Renal cortical epithelial cell (primary cell): ENCODE data around the gene JTB. TPM values are rescaled to one million over a fixed set of nuclear protein-coding genes. Genes with fewer than 3 reads are reported as not detected.

Experiments
- DNase-seq: peaks from one replicate; pipeline ENCODE4 v3.0.0-alpha.2; 2011; ENCODE audit warnings: low read depth
- total RNA-seq: library from RNA; depleted of rRNA; stranded (reverse); fragments of >200 nt; gene quantifications from 2 replicates; pipeline ENCODE4 v1.2.3, GENCODE V29; 2014

JTB gene
- total RNA-seq, 1 donor from 2014 or later = 116 TPM

DNA sequence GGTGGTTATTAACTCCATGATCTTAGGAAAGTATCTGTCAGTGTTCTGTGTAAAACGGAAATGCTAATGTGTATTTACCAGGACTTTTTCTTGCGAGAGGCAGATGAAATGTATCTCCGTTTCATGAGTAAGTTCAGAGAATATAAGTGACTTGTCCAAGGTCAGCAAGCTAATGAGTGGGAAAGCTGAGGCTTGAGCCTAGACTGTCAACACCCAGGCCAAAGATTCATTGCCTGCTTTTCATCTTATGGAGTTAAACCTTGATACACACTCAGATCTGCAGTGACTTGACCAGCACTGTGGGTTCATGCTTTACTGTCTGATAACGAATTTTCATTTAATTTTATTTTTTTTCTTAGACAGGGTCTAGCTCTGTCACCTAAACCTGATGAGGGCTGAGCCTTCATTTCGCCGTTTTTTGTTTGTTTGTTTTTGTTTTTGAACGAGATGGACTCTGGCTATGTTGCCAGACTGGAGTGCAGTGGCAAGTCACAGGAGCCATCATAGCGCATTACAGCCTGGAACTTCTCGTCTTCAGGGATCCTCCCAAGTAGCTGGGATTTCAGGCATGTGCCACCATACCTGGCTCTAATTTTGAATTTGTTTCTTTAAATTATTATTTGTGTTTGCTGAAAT lies 918 bp upstream of the JTB start:
- DNase-seq = no peak

DNA sequence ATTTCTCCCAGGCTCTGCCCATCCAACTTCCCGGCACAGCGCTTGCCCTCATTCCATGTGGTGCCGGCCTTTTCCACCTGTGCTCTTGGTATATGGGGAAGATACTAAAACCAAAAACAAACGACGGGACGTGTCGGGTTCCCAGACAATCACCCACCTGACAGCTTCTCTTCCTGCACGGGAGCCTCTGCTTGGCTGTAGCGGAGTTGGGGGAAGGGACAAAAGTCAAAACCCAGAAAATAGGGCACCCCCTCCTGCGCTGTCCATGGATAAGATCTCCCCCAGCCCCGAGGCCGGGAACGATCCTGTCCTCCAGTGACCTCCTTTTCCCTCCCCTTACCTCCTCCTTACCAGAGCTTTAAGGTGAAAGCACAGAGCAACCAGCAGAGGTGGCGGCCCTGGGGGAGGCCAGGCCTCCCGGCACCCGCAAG lies 640 bp downstream of the JTB start:
- DNase-seq = no peak

DNA sequence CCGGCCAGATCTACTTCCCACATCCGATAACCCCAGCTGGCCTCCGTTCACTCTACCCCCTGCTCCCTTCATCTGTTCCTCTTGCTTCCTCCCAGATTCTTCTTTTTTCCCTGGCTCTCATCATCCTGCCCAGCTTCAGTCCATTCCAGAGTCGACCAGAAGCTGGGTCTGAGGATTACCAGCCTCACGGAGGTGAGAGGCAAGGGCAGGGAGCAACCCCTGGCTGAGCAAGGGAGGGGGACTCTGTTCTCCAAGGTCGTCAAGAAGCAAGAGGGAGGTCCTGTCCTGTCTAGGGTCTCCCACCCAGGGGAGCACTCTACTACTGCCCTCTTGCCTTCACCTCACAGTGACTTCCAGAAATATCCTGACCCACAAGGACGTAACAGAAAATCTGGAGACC lies 3.9 kb downstream of the JTB start:
- DNase-seq = no peak

GRCh38 chr1:153973071-153973470 lies 4.4 kb downstream of the JTB start:
- DNase-seq = no peak

- DNase-seq = no peak
Observed at GRCh38 chr1:153970346-153970745, 7.1 kb downstream of the JTB start.

- no peak for DNase-seq
Observed at GRCh38 chr1:153968972-153969371, 8.5 kb downstream of the JTB start.

GRCh38 chr1:153968408-153968807 lies 9.1 kb downstream of the JTB start:
- DNase-seq = no peak

DNA sequence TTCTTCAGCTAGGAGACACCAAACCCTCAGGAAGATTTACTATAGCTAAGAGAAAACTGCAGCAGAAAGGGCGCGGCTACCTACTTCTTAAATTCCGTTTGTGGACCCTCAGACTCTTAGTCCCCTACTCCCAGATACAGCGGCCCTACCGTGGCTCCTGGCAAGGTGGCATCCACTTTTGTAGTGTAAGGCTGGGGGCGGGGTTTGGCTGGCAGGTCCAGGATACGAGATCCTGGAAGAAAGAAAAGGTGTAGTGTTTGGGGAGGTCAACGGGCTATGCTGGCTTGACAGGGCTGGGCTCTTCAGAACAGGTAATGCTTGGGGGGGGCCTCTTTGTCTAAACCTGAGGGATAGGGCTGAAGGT lies 9.5 kb downstream of the JTB start:
- no peak for DNase-seq

- peak; percentile 98 for DNase-seq
Observed at GRCh38 chr1:153967107-153967999, 10.1 kb downstream of the JTB start, which contains the start of gene CREB3L4. Gene CREB3L4, plus strand, starts transcription at chr1:153967902. Its CDS starts 624 bp downstream, at chr1:153968526.

DNA sequence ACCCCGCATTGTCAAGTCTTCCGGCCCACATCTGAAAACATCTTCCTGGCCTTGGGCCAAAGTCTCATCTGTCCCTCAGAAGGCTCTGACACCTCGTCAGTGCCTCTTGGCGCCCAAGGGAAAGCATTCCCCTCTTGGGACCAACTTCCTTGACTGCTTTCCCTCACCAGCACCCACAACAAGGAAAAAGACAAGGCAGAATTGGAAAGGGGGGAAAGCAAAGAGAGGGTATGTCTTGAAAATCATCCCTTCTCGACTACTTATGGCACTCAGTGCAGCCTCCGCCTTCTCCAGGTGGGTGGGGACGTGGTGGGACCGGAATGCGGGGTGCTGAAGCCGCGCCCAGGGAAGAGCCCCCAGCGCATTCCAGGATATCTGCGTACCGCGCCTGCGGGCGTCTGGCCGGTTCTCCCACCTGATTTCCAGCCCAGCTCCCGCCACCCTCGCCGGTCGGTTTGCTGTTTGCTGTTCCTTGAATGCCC lies 13.6 kb downstream of the JTB start:
- DNase-seq = peak; percentile 47

GRCh38 chr1:153963030-153963849 lies 14.2 kb downstream of the JTB start, which contains the start of gene SLC39A1:
Gene SLC39A1, minus strand, starts transcription at chr1:153963537. Its CDS starts 822 bp downstream, at chr1:153962715.
- DNase-seq = peak; percentile 92

- DNase-seq = peak; percentile 86
Observed at GRCh38 chr1:153962088-153963029, 15.1 kb downstream of the JTB start.

- DNase-seq = no peak
Observed at GRCh38 chr1:153961421-153961820, 16.1 kb downstream of the JTB start.

- no peak for DNase-seq
Observed at GRCh38 chr1:153960206-153960605, 17.3 kb downstream of the JTB start.

GRCh38 chr1:153959454-153959853 lies 18.0 kb downstream of the JTB start:
- DNase-seq = no peak

DNA sequence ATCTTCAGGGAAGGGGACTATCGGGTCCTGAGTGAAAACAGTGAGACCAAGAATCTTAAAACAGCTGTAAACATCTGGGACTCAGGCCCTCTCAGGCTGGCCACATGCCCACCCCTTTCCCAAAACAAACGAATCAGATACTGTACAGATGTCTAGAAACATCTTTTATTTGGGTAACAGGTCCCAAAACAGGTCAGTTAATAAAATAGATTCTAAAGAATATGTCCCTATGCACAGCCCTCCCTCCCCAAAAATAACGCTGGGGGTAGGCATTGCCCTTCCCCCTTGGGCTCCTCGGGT lies 18.6 kb downstream of the JTB start:
- DNase-seq = no peak

DNA sequence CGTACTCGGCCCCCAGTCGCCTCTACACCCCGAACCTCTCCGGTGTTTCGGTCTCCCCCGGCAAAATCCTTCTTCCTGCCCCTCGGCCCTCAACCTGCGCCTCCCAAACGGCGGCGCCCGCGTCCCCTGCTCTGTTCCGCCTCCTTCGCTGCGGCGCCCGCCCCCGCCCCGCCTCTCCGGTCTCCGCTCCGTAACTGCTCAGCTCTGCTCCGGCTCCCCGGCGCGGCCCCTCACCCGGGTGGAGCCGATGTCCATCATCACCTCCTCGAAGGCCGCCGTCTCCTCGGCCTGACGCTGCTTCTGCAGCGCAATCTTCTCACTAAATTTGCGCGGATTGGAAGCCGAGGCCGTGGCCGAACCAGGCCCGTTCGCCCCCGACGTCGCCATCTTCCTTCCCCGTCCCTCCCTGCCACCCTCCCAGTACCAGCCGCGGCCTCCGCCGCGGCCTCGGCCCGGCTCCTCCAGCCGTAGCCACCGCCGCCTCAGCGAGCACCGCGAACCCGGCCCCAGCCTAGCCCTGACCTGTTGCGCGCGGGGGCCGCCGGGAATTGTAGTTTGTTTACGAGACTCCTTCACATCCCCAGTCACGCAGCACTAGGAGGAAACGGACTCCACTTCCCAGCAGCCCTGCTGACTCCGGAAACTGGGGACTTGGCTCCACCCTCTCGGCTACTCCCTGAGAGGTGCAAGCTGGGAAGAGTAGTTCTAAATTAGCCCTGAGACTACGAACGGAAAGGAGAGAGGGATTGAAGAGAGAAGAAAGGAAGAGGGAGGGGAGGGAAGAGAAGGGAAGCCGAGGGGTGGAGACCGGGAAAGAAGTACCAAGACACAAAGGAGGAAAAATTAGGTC lies 19.1 kb downstream of the JTB start, which contains the start of gene CRTC2:
Gene CRTC2 (minus strand): TSS at position 502 of the 850 bp plus-strand sequence. CDS start 115 bp downstream, at position 387.
- peak; percentile 97 for DNase-seq

GRCh38 chr1:153957744-153958110 lies 19.7 kb downstream of the JTB start:
- peak; percentile 27 for DNase-seq

- no peak for DNase-seq
Observed at GRCh38 chr1:153956997-153957715, 20.3 kb downstream of the JTB start.
